Activated CD4-positive, alpha-beta T cell treated with anti-CD3 and anti-CD28 coated beads, Interleukin-2, Interleukin-4, amounts not matched to agents 100 ng/mL and 50 ng/mL, durations not matched to agents 16 hours and 8 hours (primary cell): ENCODE results near the gene KCNN1.
"Not testable (repeated sequence)": the region's sequence is repeated elsewhere in the genome, so short reads cannot be mapped to it uniquely, and the experiment has no call there.

Source experiments
- DNase-seq: peaks from one replicate; pipeline ENCODE4 v3.0.0-alpha.2; 2020; ENCODE audit warnings: low spot score

The KCNN1 gene

GRCh38 chr19:18001777-18002345, 35.0 kb downstream of the KCNN1 start:
- DNase-seq: no peak

GRCh38 chr19:18002347-18002850, 35.5 kb downstream of the KCNN1 start:
- DNase-seq: no peak

GRCh38 chr19:18005750-18006149, 38.8 kb downstream of the KCNN1 start:
- not testable (repeated sequence) for DNase-seq

- peak; percentile 86 for DNase-seq
Measured at GRCh38 chr19:18007044-18007916, 40.4 kb downstream of the KCNN1 start.

- DNase-seq: peak; percentile 90
Measured at GRCh38 chr19:18007917-18008673, 41.2 kb downstream of the KCNN1 start, which contains the start of gene ARRDC2. ARRDC2 (plus strand) TSS chr19:18008170; CDS start chr19:18008311, 141 bp downstream.

- no peak for DNase-seq
Measured at GRCh38 chr19:18008814-18009213, 41.9 kb downstream of the KCNN1 start.

GRCh38 chr19:18009412-18010066, 42.6 kb downstream of the KCNN1 start:
- DNase-seq: no peak

GRCh38 chr19:18010149-18010548, 43.2 kb downstream of the KCNN1 start:
- no peak for DNase-seq

- no peak for DNase-seq
Measured at GRCh38 chr19:18013210-18014111, 46.6 kb downstream of the KCNN1 start.

GRCh38 chr19:18014197-18014596, 47.3 kb downstream of the KCNN1 start:
- DNase-seq: no peak

- DNase-seq: no peak
Measured at GRCh38 chr19:18016209-18016910, 49.5 kb downstream of the KCNN1 start.

GRCh38 chr19:18017275-18018083, 50.6 kb downstream of the KCNN1 start:
- DNase-seq: no peak

GRCh38 chr19:18020212-18021085, 53.5 kb downstream of the KCNN1 start:
- DNase-seq: no peak

GRCh38 chr19:18021121-18021755, 54.3 kb downstream of the KCNN1 start:
- DNase-seq: no peak

GRCh38 chr19:18023622-18024251, 56.8 kb downstream of the KCNN1 start:
- no peak for DNase-seq

- no peak for DNase-seq
Measured at GRCh38 chr19:18027151-18027550, 60.2 kb downstream of the KCNN1 start.

- no peak for DNase-seq
Measured at GRCh38 chr19:18029617-18030338, 62.9 kb downstream of the KCNN1 start.
